HG02884 (cell line): ENCODE data around the gene DTNB.
"Not testable (repeated sequence)": the region's sequence is repeated elsewhere in the genome, so short reads cannot be mapped to it uniquely, and the experiment has no call there.

Experiments used
- ATAC-seq: cut with Tn5 transposase; IDR thresholded peaks from one replicate; pipeline ENCODE4 v1.9.1; 2021; ENCODE audit warnings: mild to moderate bottlenecking, moderate library complexity; ENCODE audit not compliant: unreplicated experiment

DTNB gene

DNA sequence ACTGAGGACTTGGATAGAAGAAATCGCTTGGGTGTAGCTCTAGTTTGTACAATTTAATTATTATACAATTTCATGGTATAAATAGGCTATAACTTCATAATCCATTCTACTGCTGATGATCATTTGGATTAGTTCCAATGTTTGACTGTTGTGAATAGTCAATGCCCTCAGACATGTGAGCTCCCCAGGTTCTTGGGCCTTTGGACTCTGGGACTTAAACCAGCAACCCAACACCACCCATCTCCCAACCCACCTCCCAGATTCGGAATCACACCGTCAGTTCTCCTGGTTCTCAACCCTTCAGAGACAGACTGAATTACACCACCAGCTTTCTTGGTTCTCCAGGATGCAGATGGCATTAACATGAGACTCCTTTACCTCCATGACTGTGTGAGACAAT is 247.1 kb downstream of the DTNB start:
- ATAC-seq = no peak

- ATAC-seq = no peak
Measured at GRCh38 chr2:25424426-25425028, 248.8 kb downstream of the DTNB start.

GRCh38 chr2:25421820-25422411 is 251.5 kb downstream of the DTNB start:
- no peak for ATAC-seq

DNA sequence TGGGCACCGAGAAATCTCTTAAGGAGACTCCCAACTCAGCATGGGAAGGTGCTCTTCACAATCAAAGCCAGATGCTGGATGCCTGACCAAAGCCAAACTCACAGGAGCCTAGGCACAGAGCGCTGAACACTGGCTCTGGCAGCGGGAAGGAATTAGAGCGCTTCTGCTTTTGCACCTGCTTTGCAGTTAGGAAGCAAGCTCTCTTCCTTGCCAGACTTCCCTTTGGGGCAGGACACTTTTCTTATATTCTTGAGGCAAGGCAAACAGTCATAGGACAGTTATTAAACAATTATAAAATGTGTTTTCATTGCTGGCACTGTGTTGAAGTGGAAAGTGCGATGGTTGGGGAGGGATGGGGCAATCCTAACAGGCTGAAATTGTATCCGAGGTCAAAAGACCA is 252.1 kb downstream of the DTNB start:
- ATAC-seq = no peak

DNA sequence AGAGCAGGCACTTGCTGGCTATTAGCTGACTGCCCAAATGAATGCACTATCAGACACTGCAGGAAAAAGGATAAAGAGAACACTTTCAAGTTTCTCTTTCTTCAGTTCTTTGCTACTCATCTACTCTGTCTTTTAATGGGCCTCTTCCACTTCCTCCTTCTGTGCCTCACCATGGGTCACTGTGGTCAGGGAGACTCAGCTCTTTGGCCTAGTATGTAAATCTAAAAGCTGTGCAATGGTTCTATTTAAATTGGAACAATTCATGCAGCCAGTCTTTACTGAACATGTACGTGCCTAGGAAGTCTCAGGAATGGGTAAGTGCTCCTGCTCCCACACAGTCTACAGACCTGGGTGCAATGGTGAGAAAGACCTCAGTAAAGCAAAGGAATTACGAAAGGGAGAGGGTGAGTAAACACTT is 252.5 kb downstream of the DTNB start:
- peak; percentile 49 for ATAC-seq

- peak; percentile 63 for ATAC-seq
Measured at GRCh38 chr2:25419678-25420242, 253.6 kb downstream of the DTNB start.

DNA sequence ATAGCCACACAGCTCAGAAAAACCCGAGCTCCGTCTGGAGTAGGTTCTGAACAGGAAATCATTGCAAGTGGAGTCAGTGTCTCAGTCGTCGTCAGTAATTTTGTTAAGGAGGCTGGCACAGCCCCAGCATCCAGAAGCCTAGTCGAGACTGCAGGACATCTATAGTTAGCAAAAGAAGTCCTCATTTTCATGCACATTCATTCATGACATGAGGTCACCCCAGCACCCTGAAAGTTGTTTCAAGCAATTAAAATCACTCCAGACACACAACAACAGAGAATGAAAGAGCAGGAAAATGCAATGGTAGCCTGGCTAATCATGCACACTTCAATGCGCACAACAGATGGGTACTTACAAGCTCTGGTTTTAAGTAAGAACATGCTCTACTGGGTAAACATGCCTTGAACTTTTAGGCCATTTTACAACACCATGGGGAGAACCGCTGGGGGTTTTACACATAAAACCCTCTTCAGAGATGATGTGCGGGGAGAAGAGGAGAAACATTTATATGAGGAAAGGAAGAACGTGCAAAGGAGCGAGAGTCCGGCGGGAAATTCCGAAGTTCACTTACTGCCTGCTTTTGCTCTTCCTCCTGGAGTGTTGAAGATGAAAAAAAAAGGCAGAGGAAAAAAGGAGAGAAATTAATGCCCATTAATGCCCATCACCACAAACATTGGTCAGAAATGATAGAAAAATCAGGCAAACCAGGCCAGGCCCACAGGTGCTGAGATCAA is 254.3 kb downstream of the DTNB start:
- ATAC-seq = no peak

GRCh38 chr2:25417715-25418369 is 255.5 kb downstream of the DTNB start:
- no peak for ATAC-seq

- ATAC-seq = no peak
Measured at GRCh38 chr2:25416674-25417073, 256.7 kb downstream of the DTNB start.

DNA sequence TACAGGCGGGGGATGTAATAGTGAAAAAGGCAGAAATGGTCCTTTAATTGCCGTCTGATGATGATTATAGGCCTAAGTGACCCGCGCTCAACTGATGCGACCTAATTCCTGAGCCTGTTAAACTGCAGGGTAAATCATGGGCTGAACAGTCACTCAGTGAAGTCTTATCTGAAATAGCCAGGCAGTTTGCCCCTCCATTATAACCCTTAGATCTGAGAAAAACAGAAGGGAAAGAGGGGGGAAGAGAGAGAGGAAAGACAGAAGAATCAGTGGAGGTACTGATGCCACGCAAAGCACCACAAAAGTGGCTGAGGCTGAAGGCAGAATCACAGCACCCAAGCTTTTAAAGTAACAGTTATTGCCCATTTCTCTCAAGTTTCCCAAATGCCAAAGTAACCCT is 258.6 kb downstream of the DTNB start:
- ATAC-seq = no peak

GRCh38 chr2:25413409-25413808 is 260.0 kb downstream of the DTNB start:
- not testable (repeated sequence) for ATAC-seq

GRCh38 chr2:25411753-25412152 is 261.6 kb downstream of the DTNB start:
- ATAC-seq = no peak

DNA sequence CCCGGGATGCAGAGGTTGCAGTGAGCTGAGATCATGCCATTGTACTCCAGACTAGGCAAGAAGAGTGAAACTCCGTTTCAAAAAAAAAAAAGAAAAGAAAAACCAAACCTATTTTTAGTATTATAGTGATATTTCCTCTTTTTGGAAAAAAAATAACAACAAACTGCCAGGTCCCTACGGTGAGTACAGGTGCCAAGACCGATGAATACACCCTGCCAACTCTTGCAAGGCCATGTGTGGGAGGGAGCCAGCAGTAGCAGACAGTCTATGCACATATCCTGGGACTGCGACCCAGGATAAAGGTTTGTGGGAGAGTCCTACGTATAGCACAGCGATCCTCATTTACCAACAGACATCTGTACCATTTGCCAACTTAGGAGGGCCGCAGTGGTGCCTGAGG is 262.1 kb downstream of the DTNB start:
- no peak for ATAC-seq

- ATAC-seq = no peak
Measured at GRCh38 chr2:25410370-25410769, 263.0 kb downstream of the DTNB start.

DNA sequence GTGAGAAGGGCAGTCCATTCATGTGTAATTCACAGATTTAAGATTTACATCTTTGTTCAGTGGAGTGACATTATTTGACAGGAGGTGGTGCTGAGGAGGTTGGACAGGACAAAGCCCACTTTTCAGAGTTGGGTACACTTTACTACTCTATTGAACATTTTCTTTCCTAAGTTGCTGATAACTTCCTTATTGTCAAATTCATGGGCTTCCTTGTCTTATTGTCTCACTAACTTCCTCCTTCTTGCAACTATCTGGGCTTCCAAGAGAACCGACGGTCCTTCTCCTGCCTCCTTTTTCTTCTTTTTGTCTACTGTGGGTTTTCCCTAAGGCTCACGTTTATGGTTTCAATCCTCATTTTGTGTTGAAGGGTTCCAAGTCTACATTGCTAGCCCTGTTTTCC is 263.9 kb downstream of the DTNB start:
- ATAC-seq = no peak

GRCh38 chr2:25409044-25409443 is 264.3 kb downstream of the DTNB start:
- no peak for ATAC-seq

DNA sequence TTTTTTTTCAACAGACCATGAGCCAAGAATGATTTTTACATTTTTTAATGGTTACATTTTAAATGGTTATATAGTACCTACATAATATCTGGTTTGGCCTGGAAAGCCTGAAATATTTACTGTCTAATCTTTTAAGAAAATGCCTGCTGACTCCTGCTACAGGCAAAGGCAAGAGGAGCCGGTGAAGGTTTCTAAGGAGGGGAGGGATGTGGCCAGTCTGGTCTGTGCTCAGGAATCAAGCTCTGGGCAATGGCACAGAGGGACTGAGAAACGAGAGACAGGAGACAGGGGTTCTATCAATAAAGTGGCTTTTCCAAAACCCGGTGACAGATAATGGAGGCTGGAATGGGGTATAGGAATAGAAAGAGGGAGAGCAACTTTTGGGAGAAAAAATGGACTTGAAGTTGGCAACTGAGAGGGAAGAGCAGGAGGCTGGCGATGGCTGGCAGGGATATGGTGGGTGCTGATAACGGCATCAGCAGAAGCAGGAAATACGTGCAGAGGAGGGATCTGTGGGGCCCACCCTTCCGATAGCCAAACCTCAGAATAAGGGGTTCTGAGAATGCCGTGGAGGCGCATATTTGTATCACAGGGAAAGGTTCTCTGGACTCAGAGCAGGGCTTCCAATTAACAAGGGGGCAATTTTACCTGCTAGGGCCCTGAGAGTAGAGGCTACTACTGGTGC is 267.6 kb downstream of the DTNB start:
- no peak for ATAC-seq

GRCh38 chr2:25403120-25403760 is 270.1 kb downstream of the DTNB start:
- not testable (repeated sequence) for ATAC-seq

GRCh38 chr2:25402477-25402876 is 270.9 kb downstream of the DTNB start:
- peak; percentile 51 for ATAC-seq

GRCh38 chr2:25401307-25402026 is 271.9 kb downstream of the DTNB start:
- no peak for ATAC-seq
